GM19397 (cell line): ENCODE data around the gene CDKL5.

ENCODE experiments used
- ATAC-seq: cut with Tn5 transposase; IDR thresholded peaks from one replicate; pipeline ENCODE4 v1.9.1; 2021; ENCODE audit warnings: mild to moderate bottlenecking, moderate library complexity; ENCODE audit not compliant: unreplicated experiment

CDKL5 gene

DNA sequence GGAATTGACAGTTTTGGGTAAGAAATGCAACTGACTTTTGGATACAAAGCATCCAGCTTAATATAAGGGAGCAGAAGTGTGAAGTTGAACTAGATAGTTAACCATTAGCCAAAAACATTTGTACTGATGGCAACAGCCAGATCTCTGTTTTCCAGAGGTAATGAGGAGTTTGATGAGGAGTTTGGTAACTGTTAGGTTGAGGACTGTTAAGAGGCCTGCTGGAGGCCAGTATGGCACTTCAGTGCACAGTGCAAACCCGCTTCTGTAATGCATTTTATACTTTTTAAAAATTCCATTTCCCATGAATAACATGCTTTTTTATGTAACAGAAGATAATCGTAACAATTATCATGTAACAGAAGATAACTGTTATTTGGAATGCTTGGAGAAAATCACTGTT lies 30.0 kb downstream of the CDKL5 start:
- no peak for ATAC-seq

DNA sequence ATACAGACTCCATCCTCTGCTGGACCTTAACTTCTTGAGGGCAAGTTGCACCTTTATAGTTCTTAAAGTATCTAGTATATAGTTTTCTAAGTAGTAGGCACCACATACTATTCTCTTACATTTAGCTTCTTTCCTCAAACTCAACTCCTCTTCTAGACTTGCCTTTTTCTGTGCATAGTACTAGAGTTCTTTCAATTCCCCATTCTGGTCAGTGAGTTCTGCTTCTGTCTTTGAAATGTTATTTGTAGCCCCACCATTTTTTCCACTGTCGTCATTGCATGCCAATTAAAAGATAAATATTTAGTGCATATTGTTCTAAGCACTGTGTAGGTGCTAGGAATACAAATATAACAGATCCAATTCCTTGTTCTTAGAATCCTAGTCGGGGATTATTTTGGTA lies 31.6 kb downstream of the CDKL5 start:
- no peak for ATAC-seq

DNA sequence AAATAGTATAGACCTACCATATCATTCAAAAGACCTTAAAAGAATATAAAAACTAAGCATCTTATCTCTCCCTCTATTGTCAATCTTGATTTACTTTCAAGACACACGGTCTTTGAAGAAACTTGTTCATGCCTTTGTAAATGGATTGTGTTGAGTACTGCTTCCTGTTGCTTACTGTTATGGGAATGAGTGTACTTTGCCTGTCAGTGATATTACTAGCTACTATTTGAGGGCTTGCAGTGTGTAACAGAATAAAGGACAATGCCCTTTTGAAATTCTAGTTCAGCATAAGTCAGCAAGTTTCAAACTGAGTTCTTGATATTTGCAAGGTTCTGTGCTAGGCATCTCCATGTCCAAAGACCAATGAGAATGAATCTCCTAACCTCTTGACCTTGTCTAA lies 36.0 kb downstream of the CDKL5 start:
- no peak for ATAC-seq

DNA sequence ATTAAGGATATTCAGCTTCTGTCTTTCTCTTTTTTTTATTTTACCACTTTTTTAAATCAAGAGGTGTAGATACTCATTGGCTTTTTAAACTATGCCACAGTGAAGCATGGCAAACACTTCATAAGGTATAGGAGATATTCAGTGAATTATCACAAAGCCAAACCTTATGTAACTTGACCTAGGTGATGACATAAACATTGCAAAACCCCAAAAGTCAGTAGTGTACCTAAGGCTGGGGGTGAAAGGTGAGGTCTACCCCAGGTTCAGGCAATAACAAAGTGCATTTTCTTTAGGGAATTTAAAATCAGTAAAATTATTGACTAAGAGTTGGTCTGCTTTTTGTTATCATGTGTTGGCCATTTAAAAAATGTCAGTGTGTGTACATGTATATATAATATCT lies 39.1 kb downstream of the CDKL5 start:
- no peak for ATAC-seq

DNA sequence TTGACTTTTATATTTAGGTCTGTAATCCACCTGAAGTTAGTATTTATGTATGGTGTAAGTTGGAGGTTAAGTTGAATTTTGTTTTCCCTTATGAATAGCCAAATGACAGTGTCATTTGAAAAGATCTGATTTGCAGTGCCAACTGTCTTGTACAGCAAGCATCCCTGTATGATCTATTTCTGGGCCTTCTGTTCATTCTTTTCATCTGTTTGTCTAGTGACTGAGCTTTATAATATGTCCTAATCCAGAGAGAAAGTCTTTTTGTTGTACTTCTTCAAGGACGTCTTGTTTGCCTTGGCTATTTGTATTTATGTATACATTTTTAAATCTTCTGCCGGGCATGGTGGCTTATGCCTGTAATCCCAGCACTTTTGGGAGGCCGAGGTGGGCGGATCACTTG lies 39.6 kb downstream of the CDKL5 start:
- no peak for ATAC-seq

DNA sequence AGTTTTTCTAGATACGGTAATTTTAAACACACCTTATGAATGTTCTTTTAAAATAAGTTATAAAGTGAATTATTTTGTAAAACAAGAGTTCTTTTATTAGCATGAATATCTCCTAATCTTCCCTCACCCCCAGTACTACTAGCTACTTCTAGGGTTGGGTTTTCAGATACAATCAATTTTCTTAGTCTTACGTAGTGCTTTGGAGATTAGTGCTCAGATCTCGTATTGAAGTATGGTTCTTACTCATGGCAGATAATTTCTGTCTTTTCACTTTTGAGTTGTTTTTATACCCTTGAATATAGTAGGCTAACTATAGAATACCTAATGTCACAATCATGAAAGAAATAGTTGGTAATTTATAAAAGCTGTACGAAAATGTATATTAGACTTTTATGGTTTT lies 43.2 kb downstream of the CDKL5 start:
- ATAC-seq = no peak

DNA sequence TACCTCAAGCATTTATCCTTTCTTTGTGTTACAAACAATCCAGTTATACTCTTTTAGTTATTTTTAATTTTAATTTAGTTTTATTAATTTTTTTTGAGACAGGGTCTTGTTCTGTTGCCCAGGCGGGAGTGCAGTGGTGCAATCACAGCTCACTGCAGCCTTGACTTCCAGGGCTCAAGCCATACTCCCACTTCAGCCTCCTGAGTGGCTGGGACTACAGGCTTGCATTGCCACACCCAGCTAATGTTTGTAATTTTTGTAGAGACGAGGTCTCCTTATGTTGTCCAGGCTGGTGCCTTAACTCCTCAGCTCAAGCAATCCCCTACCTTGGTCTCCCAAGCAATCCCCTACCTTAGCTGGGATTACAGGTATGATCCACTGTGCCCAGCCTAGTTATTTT lies 45.9 kb downstream of the CDKL5 start:
- ATAC-seq = no peak

DNA sequence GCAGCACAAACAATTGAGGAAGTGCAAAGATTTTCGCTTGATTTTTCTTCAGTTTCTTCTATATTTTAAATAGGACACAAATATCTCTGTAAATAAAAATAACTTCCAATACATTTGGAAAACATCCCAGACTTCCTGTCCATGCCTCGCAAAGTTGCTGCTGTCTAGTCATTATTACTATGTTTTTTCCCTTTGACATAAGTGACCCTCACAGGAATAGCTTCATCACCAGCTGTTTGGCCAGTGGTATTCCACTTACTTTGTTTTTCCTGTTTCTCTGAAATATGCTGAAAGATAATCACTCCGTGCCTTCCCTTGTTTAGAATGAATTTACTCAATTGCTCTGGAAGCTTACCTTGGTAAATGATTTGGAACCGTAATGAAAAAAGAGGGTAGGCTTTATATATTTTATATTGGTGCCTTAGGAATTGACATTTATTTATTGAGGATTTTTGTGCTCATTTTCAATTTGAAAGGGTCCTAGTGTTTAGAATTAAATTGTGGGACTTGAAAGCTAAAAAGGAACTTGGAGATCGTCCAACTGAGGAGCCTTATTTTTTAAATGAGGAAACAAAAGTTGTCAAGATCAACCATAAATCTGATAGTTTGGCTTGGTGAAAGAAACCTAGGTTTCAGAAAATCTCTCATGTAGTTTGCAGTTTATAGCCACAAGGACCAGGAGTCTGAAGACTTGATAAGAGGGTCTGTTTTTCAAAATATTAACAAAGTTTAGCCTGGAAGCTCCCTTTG lies 65.6 kb downstream of the CDKL5 start:
- no peak for ATAC-seq

DNA sequence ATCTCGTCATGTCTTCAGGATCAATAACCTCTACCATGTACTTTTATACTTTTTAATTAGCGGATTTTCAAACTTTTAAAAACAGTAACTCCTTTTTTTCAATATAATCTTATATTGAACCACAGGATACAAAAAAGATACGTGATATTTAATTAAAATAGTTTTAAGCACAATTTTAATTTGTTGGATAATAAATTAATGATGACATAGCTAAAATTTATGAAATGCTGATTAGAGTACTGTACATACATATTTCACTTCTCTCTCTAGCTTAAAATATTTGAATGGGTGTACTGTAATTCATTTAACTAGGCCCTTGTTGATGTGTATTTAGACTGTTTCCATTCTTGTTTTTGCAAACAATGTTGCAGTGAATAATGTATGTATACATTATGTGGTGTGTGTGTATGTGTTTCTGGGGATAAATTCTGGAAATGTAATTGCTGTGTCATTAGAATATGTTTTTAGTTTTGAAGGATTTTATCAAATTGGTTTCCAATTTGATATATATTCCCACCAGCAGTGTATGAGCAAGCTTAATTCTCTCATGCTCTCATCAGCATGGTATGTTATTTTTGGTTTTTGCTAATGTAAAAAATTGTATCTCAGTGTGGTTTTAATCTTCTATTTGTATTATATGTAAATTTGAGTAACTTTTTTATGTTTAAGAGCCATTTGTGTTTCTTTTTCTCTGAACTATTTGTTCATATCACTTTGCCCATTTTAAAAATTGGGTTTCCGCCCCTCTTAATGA lies 66.4 kb downstream of the CDKL5 start:
- ATAC-seq = no peak

DNA sequence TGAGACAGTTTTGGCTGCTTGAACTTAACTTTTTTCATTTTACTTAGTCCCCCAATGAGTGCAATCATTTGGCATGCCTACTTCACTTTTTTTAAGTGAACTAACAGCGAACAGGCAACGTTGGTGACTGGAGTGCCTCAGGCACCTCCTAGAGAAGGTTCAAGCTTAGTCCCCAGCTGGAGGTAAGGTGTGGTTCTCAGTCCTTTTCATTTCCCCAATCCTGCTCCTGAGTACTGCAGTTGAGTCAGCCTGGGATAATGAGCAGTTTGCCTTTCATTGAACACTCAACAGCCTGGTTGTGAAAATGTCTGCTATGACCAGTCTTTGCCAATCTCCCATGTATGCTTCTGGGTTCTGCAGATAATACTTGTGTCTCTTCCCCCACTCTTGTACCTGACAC lies 109.5 kb downstream of the CDKL5 start:
- ATAC-seq = no peak

DNA sequence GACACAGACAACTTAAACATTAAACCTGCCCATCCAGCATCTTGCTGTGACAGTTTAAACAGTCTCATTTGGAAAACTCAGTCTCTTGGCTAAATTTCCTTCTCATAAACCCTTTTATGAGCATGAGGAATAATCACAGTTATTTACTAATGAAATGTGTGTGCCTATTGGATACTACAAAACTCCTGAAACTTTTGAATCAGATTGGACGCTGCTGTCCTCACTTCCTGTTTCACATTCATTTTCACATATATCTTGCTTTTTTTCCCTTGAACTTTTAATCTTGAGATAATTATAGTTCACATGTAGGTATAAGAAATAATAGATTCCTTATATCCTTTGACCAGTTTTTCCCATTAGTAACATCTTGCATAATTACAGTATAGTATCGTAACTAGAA lies 111.7 kb downstream of the CDKL5 start:
- no peak for ATAC-seq

DNA sequence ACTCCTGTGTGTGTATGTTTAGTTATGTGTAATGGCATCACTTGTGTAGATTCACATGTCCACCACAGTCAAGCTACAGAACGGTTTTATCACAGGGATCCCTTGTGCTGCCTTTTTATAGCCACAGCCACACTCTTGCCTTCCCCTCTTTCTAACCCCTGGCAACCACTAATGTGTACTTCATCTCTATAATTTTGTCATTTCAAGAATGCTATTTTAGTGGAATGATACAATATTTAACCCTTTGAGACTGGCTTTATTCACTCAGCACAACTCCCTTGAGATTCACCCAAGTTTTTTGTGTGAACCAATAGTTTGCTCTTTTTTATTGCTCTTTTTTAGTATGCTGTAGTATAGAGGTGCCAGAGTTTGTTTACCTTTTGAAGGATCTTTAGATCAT lies 112.1 kb downstream of the CDKL5 start:
- no peak for ATAC-seq

DNA sequence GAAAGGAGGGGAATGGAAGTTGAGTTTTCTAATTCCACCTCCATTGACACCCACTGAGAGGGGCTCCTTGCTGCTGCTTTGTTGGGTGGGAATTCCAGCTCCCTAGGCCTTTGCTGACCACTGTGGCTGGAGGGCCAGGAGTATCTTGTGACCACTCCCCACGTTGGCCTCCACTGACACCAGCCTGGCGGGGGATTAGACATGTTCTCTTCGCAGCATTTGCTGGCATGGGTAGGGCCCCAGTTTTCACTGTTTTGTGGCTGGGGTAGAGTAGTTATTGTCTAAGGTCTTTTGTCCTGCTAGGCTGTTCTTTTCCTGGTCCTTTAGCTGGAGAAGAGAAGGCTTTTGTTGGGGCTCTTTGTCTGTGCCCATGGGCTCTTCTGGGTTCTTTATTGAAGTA lies 116.7 kb downstream of the CDKL5 start:
- no peak for ATAC-seq

DNA sequence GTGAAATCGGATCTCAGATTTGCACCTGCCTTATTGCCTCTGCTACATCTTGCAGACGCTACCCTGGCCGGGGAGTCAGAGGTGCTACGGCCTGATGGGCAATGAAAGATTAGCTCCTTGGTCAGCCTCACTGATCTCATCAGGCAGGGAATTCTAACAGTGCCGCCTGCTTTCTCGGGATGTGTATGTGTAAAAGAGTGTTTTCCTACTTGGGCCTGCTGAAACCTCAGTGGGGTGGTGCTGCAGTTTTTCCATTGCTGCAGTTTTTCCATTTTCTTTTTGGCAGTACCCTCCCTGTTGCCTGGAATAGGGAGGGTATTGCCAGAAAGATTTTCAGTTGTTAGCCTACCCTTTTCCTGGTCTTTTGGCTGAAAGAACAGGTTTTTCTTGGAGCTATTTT lies 117.5 kb downstream of the CDKL5 start:
- no peak for ATAC-seq

DNA sequence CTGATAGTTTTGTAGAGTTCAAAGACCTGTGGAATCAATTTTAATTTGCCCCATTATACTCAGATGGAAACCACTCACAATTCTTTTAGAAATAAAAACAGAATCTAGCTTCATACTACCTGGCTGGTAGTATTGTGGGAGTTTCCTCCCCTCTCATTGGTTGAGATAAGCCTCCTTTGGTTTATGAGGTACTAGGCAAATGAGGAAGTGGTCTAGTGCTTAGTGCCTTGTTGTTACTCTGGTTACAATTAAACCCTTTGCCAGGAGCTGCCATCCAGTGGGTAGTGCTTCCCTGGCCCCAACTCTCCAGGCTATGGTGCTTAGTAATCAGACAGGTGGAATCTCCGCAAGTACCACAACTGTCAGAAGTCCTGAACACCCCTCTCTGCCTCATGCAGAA lies 118.3 kb downstream of the CDKL5 start:
- no peak for ATAC-seq

DNA sequence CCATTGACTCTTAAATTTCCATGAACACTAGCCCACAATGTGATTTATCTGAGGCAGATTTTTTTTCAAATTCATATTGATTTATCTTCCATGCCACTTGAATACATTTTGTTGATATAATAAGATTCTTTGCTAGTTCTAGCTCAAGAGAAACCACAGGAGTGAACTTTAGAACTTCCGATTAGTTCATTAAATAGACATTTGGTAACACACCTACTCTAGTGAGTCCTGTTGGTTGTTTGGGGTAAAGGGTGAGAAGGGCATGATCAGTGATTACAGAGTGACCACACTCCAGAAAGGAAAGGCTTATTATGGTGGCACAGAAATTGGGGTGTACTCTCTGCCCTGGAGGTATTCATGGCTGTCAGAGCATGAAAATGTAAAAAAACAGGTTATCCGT lies 120.4 kb downstream of the CDKL5 start:
- ATAC-seq = no peak

DNA sequence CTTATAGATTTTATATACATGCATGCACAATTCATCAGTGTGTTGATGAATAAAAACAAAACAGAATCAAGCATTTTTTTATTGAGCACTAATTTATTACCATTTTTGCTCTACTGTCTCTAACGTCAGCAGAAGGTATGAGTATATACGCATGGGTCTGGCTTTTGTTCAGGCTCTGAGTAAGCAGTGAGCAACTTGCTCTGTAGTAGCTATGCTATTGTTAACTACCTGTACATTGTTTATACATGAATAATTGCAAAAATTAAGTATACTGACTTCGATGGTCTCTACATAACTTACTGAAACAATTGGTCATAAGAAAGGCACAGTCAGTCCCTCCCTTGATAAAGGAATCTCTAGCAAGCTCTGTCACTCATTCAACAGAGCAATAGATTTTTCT lies 123.6 kb downstream of the CDKL5 start:
- ATAC-seq = no peak

DNA sequence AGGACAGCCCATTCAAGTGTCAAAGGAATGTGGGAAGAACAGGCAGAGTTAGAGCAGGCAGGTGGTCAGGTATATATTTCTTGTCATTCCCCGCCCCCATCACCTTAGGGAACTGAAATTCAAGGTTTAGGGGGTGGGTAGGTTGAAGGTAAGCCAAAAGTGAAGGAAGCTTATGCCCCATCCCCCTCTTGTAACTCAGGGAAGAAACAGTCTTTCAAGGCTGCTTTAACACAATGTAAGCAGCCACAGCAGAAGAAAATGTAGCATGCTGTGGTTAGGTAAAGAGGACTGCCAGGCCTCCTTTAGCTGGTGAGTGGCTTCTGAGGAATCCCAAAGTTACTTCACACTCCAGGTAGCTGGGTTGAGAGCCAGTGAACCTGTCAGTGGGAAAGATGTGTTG lies 124.2 kb downstream of the CDKL5 start:
- no peak for ATAC-seq

DNA sequence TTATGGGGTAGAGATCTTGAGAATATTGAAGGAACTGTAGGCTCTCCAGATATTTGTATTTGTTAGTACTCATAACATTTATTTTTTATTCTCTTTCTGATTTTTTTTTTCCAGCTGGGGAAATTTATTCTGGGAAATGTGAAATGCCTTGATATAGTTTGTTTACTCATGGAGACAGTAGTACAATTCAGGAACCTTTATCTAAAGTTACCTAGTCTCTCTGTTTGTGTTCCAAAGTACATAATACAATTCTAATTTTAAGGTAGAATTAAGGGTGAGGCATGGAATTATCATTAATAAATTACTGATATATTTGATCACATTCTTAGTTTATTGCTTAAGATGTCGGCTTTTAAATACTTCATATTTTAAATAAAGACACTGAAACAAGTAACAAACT lies 132.5 kb downstream of the CDKL5 start:
- ATAC-seq = no peak

DNA sequence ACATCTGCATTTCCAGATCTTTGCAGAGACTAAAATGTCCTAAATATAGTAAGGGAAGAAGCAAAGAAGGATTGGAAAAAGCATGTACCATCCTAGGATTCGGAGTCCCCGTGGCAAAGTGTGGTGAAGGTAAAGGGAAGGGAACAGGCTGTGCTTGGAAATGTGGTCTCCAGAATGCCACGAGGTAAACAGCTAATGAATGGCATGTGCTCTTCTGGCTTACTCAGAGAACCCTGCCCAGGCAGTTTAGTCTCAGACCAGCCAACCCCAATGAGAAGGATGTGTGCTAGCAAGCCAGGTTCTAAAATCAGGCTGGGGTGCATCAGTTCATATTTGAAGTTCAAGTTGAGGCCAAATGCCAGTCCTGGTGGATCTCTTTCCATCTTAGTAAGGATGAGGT lies 133.4 kb downstream of the CDKL5 start:
- no peak for ATAC-seq

DNA sequence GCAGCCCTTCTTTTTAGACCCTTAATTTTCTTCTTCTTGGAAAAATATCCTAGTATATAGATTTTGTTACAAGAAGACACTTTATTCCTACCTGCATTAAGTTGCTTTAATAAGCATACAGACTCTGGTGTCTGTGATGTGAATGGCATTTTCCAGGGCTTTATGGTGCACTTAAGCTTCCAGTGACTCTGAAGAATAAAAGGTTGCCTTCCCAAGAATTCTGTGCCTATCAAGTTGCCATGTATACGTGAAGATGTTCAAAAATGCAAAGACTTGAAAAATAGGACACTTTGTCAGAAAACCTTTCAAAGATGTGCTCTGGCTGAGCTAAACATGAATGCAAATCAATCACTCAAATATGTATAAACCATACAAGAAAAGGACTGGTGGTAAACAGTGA lies 135.6 kb downstream of the CDKL5 start:
- no peak for ATAC-seq

DNA sequence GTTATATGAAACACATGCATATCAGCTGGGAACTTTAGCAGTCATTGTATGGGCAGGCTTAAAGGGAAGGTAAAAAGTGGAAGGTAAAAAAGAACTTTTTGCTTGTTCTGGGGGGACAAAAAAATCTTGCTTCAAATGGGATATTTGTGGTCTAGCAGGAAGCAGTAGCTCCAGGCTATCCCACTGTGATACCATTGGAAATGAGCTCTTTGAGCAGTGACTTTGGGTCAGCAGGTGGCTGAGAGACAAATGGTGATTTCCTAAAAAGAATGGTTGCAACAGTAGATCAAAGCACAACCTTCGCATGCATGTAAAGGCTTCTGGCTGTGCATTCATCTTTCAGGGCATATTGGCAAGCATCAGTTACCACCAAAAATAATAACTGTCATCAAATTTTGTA lies 140.3 kb downstream of the CDKL5 start:
- no peak for ATAC-seq

DNA sequence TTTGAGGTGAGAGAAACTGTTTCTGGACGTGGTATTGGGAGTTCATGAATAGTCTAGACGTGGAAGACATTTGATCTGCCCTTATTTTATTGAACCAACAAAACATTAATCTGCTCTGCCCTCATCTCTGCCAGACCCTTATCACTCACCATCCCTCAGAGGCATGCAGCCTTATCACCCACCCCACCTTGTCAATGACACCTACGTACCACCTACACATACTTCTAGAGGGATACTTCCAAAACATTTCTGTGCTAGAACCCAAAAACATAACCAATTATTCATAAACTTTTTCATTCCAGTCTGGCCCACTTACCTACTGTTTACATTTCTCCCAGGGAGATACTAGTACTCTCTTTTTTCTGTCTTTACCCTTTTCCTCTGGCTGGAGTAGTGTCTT lies 141.3 kb downstream of the CDKL5 start:
- no peak for ATAC-seq
